DOHH2 (cell line): ENCODE data around the gene NAV2.

Source experiments
- H3F3A ChIP-seq: fragments of 200-600 bp; sonication (generic), shearing (Covaris generic); 2 replicates; pipeline ENCODE4 v1.6.0; 2016; ENCODE audit warnings: antibody characterized with exemption, mild to moderate bottlenecking; ENCODE audit not compliant: control insufficient read depth, insufficient read depth
- H3K27ac ChIP-seq: fragments of 200-600 bp; sonication (generic); 2 replicates; pipeline ENCODE4 v1.5.1; 2014; ENCODE audit warnings: low read depth, mild to moderate bottlenecking, low read length, moderate library complexity
- H3K27me3 ChIP-seq: fragments of 200-600 bp; sonication (generic); 2 replicates; pipeline ENCODE4 v1.6.1; 2014; ENCODE audit warnings: mild to moderate bottlenecking, low read length, mixed read lengths; ENCODE audit not compliant: control insufficient read depth
- H3K36me3 ChIP-seq: fragments of 200-600 bp; sonication (generic); 2 replicates; pipeline ENCODE4 v1.6.1; 2014; ENCODE audit warnings: mild to moderate bottlenecking, low read length, moderate library complexity, mixed read lengths; ENCODE audit not compliant: control insufficient read depth
- H3K4me1 ChIP-seq: fragments of 200-600 bp; sonication (generic); 2 replicates; pipeline ENCODE4 v1.6.1; 2014; ENCODE audit warnings: mild to moderate bottlenecking, low read length, mixed read lengths; ENCODE audit not compliant: control insufficient read depth
- H3K4me2 ChIP-seq: fragments of 200-600 bp; sonication (generic); 2 replicates; pipeline ENCODE4 v1.6.0; 2014; ENCODE audit warnings: mild to moderate bottlenecking, low read length, moderate library complexity
- H3K4me3 ChIP-seq: fragments of 200-600 bp; sonication (generic); 2 replicates; pipeline ENCODE4 v1.5.1; 2014; ENCODE audit warnings: mild to moderate bottlenecking, low read length, mixed read lengths
- H3K79me2 ChIP-seq: fragments of 200-600 bp; sonication (generic); 2 replicates; pipeline ENCODE4 v1.6.1; 2014; ENCODE audit warnings: mild to moderate bottlenecking, low read length, mixed read lengths; ENCODE audit not compliant: control insufficient read depth
- H3K9me2 ChIP-seq: fragments of 200-600 bp; sonication (generic); replicated peaks from 2 replicates; pipeline ENCODE4 v1.6.1; 2014; ENCODE audit warnings: mild to moderate bottlenecking, low read length, mixed read lengths; ENCODE audit not compliant: control insufficient read depth
- H3K9me3 ChIP-seq: fragments of 200-600 bp; sonication (generic); 2 replicates; pipeline ENCODE4 v1.6.1; 2014; ENCODE audit warnings: antibody characterized with exemption, low read length, mixed read lengths; ENCODE audit not compliant: control insufficient read depth, insufficient read depth
- H4K20me1 ChIP-seq: fragments of 200-600 bp; sonication (generic); 2 replicates; pipeline ENCODE4 v1.6.0; 2014; ENCODE audit warnings: low read depth, mild to moderate bottlenecking, antibody characterized with exemption, low read length, moderate library complexity; ENCODE audit not compliant: control insufficient read depth, insufficient read depth
- CTCF ChIP-seq: fragments of 200-600 bp; sonication (generic); IDR thresholded peaks from one replicate; pipeline ENCODE4 v1.5.1; 2014; ENCODE audit warnings: antibody characterized with exemption, mild to moderate bottlenecking, low read depth, low read length; ENCODE audit not compliant: poor library complexity, severe bottlenecking
- EZH2phosphoT487 ChIP-seq: fragments of 200-600 bp; sonication (generic); IDR thresholded peaks from 2 replicates; pipeline ENCODE4 v1.6.1; 2017; ENCODE audit warnings: borderline replicate concordance, mild to moderate bottlenecking, antibody characterized with exemption, low read length, moderate library complexity, mixed read lengths

NAV2 gene

DNA sequence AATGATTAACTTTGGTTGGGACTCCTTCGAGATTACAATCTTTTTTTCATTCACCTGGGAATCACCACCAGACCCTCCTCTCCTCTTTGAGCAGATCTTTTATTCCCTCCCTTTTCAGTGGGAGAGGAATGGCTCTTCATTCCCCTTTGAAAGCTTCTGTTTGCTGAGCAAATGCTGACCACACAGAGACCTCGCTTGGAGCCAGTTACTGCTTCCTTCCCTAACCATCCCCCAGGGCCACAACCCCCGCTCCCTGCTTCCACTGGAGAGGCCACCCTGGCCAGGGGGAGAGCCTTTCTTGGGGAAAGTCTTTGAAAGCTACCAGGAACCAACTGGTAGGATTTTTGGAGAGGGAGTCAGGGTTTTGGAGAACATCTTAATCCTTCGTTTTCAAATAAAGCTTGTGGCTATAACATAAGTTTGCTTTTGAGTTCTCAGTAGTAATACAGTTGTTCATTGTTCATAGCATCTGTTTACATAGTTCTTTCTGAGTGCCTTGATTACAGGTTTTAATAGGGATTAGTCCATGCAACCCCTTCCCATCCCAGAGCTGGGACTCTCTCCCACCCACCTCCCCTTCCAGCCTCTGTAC lies 309.2 kb downstream of the NAV2 start:
- Histone ChIP-seq H3K4me2 (no peak overlapping the region), H3K36me3 (no peaks in the 10 kb centered on the region), H3K79me2 (no peaks in the 10 kb centered on the region), H3K27ac (no peak overlapping the region), H3K4me3 (no peak overlapping the region), H3K9me3 (no peaks in the 10 kb centered on the region), H3K9me2 (no peaks in the 10 kb centered on the region), H3K27me3 (no peaks in the 10 kb centered on the region), H3F3A (no peaks in the 10 kb centered on the region), H3K4me1 (no peaks in the 10 kb centered on the region), H4K20me1 (no peaks in the 10 kb centered on the region)
- no peak for TF ChIP-seq EZH2phosphoT487

DNA sequence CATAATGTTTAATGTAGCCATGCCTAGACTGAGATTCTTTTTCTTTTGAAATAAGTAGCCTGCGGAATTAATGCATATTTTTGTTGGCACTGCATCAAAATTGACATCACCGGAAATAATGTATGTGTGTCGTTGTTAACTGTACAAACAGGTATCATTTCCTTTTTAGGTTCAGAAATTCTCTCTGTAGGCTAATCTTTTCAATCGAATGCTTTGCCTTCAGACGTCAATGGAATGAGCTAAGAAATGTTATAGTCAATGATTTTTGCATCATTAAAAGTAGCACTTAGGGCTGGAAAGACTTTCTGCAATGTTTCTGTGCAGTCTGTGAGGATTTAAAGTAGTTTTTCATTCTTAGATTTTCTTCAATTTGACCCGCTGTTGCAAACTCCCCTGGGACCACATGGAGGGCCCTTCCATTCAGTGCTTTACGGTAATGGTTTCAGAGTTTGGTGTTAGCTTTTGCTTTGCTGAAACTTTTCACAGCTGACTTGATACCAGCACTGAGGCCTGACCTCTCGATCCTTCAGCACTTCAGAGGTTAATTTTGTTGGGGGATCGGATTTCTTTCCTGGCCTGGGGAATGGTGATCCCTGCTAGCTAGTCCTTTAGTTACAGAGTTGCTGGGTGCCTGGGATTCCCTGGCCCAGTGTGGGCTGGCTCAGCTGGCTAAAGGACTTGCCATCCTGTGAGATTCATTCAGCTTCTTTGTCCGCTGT lies 309.9 kb downstream of the NAV2 start:
- Histone ChIP-seq H3F3A (no peaks in the 10 kb centered on the region), H3K9me2 (no peaks in the 10 kb centered on the region), H3K79me2 (no peaks in the 10 kb centered on the region), H3K36me3 (no peaks in the 10 kb centered on the region), H3K27me3 (no peaks in the 10 kb centered on the region), H3K27ac (no peak overlapping the region), H3K4me2 (no peak overlapping the region), H3K4me3 (no peak overlapping the region), H4K20me1 (no peaks in the 10 kb centered on the region), H3K4me1 (no peaks in the 10 kb centered on the region), H3K9me3 (no peaks in the 10 kb centered on the region)
- no peak for TF ChIP-seq EZH2phosphoT487
- TF ChIP-seq CTCF = no peak

DNA sequence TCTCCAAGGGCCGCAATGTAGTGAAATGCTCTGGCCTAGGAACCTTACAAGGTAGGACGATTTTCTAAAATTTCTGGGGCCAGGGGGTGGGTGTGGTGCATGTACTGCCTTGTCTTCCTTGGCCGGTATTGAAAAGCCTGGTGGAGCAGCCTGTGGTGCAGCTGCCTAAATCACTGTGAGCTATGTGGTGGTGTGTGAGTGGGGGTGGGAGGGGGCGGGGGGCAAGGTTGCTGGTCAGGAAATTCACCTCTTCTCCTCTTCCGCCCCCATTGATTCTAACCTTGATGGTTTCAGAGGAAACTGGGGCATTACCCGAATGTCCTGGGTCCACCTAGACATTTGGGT lies 310.4 kb downstream of the NAV2 start:
- Histone ChIP-seq H3K4me2 (no peak overlapping the region), H3K27ac (no peak overlapping the region)

More for the DNA sequence above, 310.4 kb downstream of the NAV2 start:
- no peaks in the 10 kb centered on the region for H3K27me3 ChIP-seq
- H3K4me3 ChIP-seq = no peak overlapping the region
- no peaks in the 10 kb centered on the region for H3K9me2 ChIP-seq
- no peaks in the 10 kb centered on the region for H3K79me2 ChIP-seq
- H3K9me3 ChIP-seq = no peaks in the 10 kb centered on the region
- H3K36me3 ChIP-seq = no peaks in the 10 kb centered on the region
- H3F3A ChIP-seq = no peaks in the 10 kb centered on the region
- TF ChIP-seq EZH2phosphoT487 (no peak), CTCF (no peak)
- H4K20me1 ChIP-seq = no peaks in the 10 kb centered on the region
- no peaks in the 10 kb centered on the region for H3K4me1 ChIP-seq
